HEK293T (cell line): ENCODE measurements around the gene MEGF6.

Experiments
- CTCF ChIA-PET: fragments of 350-600 bp; formaldehyde crosslinking; extraction: SDS; loops from one replicate; lab custom pipeline; 2021; ENCODE audit warnings: antibody characterized with exemption, inconsistent platforms; lab: Yijun Ruan, JAX
- POLR2A ChIA-PET: fragments of 350-600 bp; formaldehyde crosslinking; extraction: SDS; loops from one replicate; lab custom pipeline; 2020; ENCODE audit warnings: antibody characterized with exemption, inconsistent platforms; lab: Yijun Ruan, JAX
- DNase-seq: peaks from one replicate; pipeline ENCODE4 v3.0.0; 2012; ENCODE audit warnings: mixed read lengths; ENCODE audit errors: extremely low spot score
- ARNT ChIP-seq: fragments of 450-650 bp; IDR thresholded peaks from 2 replicates; pipeline ENCODE4 v1.6.1; 2017; ENCODE audit warnings: mild to moderate bottlenecking
- BHLHE40 ChIP-seq: fragments of 450-650 bp; IDR thresholded peaks from 2 replicates; pipeline ENCODE4 v1.6.1; 2016; ENCODE audit warnings: mild to moderate bottlenecking, moderate library complexity, borderline replicate concordance
- CTBP1 ChIP-seq: fragments of 450-650 bp; IDR thresholded peaks from 2 replicates; pipeline ENCODE4 v1.6.1; 2016; ENCODE audit warnings: borderline replicate concordance
- ELF4 ChIP-seq: fragments of 450-650 bp; IDR thresholded peaks from 2 replicates; pipeline ENCODE4 v1.6.1; 2017; ENCODE audit warnings: antibody characterized with exemption
- FOXA1 ChIP-seq: fragments of 450-650 bp; IDR thresholded peaks from 2 replicates; pipeline ENCODE4 v1.6.1; 2016; ENCODE audit warnings: mild to moderate bottlenecking
- FOXK2 ChIP-seq: fragments of 450-650 bp; IDR thresholded peaks from 2 replicates; pipeline ENCODE4 v1.6.1; 2016; ENCODE audit warnings: mild to moderate bottlenecking
- FOXM1 ChIP-seq: fragments of 450-650 bp; IDR thresholded peaks from 2 replicates; pipeline ENCODE4 v1.6.1; 2017; ENCODE audit warnings: mild to moderate bottlenecking, borderline replicate concordance
- HDGF ChIP-seq: fragments of 450-650 bp; IDR thresholded peaks from 2 replicates; pipeline ENCODE4 v1.6.1; 2017; ENCODE audit warnings: antibody characterized with exemption, borderline replicate concordance
- L3MBTL2 ChIP-seq: fragments of 450-650 bp; conservative IDR thresholded peaks from 2 replicates; pipeline ENCODE4 v1.6.1; 2016; ENCODE audit warnings: mild to moderate bottlenecking
- LEF1 ChIP-seq: fragments of 450-650 bp; IDR thresholded peaks from 2 replicates; pipeline ENCODE4 v1.6.1; 2017; ENCODE audit warnings: mild to moderate bottlenecking, borderline replicate concordance
- NFRKB ChIP-seq: fragments of 450-650 bp; IDR thresholded peaks from 2 replicates; pipeline ENCODE4 v1.6.1; 2016; ENCODE audit warnings: mild to moderate bottlenecking, moderate library complexity
- SP1 ChIP-seq: fragments of 450-650 bp; IDR thresholded peaks from 2 replicates; pipeline ENCODE4 v1.6.1; 2017
- SUZ12 ChIP-seq: fragments of 450-650 bp; IDR thresholded peaks from 2 replicates; pipeline ENCODE4 v1.6.1; 2016; ENCODE audit warnings: mild to moderate bottlenecking
- TARDBP ChIP-seq: fragments of 450-650 bp; IDR thresholded peaks from 2 replicates; pipeline ENCODE4 v1.6.1; 2016
- ZNF384 ChIP-seq: fragments of 450-650 bp; IDR thresholded peaks from 2 replicates; pipeline ENCODE4 v1.6.1; 2016
- TF ChIP-seq, protein P1 (sequence below): fragments of 450-650 bp; IDR thresholded peaks from 2 replicates; pipeline ENCODE4 v1.6.1; 2016

The MEGF6 gene

DNA sequence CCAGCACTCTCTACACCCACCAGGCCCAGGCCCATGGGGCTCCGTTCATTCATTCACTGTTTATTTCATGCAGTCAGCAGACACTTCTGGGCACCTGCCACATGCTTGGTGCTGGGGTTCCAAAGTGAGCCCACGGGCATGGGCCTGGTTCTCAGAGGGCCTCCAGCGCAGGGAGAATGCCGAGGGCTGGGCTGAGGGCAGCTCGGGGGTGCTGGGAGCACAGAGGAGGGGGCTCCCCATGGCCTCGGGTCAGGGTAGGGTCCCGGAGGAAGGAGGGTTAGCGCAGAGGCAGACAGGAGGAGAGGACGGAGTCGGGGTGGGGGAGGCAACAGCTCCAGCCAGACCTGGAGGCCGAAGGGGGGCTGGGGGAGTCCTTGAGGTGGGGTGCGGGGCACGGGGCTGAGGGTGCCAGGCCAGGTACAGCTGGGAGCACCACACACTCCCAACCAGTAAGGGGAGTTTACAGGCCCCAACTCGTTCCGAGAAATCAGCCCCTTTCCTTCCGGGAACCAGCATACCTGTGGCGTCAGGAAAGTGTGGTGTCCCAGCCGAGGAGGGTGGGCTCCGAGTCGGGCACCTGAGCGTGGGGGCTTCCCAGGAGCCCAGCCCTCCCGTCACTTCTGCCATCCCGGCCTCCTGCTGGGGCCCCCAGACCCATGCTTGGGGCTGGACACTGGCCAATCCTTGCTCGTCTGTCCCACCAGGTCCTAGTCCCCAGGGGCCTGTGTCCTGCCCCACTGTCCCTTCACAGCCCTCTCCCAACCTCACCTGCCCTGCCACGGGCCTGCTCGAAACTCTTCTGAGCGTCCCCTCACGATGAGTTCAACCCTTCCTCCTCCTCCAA lies 146.0 kb downstream of the MEGF6 start:
- ChIA-PET CTCF (no interaction called here), POLR2A (no interaction called here)
- DNase-seq = no peak
- TF ChIP-seq FOXK2 (no peak), FOXM1 (no peak)
- TF ChIP-seq, protein P1, sequence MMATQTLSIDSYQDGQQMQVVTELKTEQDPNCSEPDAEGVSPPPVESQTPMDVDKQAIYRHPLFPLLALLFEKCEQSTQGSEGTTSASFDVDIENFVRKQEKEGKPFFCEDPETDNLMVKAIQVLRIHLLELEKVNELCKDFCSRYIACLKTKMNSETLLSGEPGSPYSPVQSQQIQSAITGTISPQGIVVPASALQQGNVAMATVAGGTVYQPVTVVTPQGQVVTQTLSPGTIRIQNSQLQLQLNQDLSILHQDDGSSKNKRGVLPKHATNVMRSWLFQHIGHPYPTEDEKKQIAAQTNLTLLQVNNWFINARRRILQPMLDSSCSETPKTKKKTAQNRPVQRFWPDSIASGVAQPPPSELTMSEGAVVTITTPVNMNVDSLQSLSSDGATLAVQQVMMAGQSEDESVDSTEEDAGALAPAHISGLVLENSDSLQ = no peak

DNA sequence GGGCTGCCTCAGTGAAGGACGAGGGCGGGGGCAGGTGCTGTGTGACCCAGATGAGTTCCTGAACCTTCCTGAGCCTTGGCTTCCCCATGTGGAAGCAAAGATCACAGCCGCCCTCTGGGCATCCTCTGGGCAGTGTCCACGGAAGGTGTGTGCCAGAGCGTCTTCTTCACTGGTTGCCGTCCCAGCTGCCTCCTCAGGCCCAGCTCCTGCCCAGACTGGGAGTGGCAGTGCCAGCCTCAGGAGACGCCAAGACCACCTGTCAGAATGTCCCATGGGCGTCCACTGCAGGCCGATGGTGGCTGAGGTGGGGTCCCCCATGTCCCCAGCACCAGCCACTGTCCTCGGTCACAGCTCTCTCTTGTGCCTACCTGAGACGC lies 146.7 kb downstream of the MEGF6 start:
- CTCF ChIA-PET = no interaction called here
- no peak for TF ChIP-seq BHLHE40
- TF ChIP-seq HDGF = no peak
- TF ChIP-seq ARNT = no peak
- TF ChIP-seq SUZ12 = no peak
- TF ChIP-seq TARDBP = no peak
- no peak for TF ChIP-seq FOXM1
- TF ChIP-seq LEF1 = no peak
- no peak for TF ChIP-seq ELF4
- TF ChIP-seq ZNF384 = no peak
- no peak for TF ChIP-seq SP1
- no peak for TF ChIP-seq FOXK2
- TF ChIP-seq NFRKB = no peak
- TF ChIP-seq, protein P1 = no peak
- no peak for DNase-seq
- POLR2A ChIA-PET = no interaction called here

DNA sequence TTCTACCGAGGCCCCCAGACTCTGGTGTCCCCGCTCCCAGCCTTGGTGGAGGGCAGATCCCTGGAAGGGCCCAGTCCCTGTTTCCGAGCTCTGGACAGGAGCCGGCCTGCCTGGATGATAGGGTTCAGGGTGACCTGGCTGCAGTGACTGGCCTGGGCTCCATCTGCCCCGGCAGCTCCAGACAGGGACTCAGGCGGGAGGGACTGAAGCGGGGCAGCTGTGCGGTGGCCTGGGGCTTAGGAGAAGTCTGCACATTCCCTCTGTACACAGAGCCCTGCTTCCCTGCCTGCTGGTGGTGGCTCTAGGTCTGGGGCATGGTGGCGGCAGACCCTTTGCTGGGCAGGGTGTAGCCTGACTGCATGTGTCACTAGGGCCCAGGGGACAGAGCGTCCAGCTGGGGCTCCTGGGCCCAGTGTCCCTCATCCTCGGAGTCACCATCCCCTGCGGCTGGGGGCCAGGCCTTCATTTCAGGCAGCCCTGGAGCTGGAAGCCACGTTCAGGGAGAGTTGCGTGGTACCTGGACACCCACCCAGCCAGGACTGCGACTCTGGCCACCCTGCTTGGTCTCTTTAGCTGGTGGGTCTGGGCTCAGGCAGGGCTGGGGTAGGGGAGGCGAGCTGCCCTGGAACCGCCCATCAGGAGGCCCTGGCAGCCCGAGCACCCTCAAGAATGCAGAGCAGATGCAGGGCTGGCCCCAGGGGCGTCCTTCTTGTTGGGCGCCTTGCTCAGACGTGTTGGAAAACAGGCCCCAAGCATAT lies 147.2 kb downstream of the MEGF6 start:
- TF ChIP-seq SUZ12 (no peak), HDGF (no peak), ELF4 (no peak), L3MBTL2 (no peak), FOXM1 (no peak), NFRKB (no peak), ZNF384 (no peak), FOXA1 (no peak), FOXK2 (no peak), LEF1 (no peak), BHLHE40 (no peak)
- TF ChIP-seq, protein P1 = no peak
- DNase-seq = no peak
- CTCF ChIA-PET = interaction anchor here (2.0 kb wide), 1 partner anchor 11 kb away, joined by 9 read pairs; no protein-coding TSS in a partner anchor
- POLR2A ChIA-PET = no interaction called here

DNA sequence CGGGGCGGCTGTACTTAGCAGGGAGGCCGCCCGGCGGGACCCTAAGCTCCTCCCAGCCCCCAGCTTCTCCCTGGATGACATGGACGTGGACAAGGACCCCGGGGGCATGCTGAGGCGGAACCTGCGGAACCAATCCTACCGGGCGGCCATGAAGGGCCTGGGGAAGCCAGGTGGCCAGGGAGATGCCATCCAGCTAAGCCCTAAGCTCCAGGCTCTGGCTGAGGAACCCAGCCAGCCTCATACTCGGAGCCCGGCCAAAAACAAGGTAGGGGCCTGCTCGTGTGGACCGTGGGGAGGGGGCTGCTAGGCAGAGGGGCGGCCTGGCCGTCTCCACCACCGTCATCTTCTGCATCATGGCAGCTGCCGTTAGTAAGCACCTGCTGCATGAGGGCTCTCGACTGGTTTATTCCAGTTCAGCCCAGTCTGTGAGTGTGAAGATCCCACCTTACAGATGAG lies 147.9 kb downstream of the MEGF6 start:
- TF ChIP-seq FOXK2 (no peak), NFRKB (no peak), TARDBP (no peak), LEF1 (no peak), ZNF384 (no peak)
- TF ChIP-seq, protein P1 = no peak
- no peak for DNase-seq
- ChIA-PET CTCF (interaction anchor here (2.0 kb wide), 1 partner anchor 10 kb away, joined by 9 read pairs; no protein-coding TSS in a partner anchor), POLR2A (no interaction called here)

DNA sequence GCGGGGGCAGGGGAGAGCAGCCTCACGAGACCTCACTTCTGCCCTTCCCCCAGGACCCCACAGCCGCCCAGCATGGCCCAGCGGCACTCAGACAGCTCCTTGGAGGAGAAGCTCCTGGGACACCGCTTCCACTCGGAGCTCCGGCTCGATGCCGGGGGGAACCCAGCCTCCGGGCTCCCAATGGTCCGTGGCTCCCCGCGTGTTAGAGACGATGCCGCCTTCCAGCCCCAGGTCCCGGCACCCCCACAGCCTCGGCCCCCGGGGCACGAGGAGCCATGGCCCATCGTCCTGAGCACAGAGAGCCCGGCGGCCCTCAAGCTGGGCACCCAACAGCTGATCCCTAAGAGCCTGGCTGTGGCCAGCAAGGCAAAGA lies 148.3 kb downstream of the MEGF6 start:
- ChIA-PET CTCF (interaction anchor here (2.0 kb wide), 1 partner anchor 10 kb away, joined by 9 read pairs; no protein-coding TSS in a partner anchor), POLR2A (no interaction called here)
- no peak for TF ChIP-seq ELF4
- no peak for TF ChIP-seq BHLHE40
- no peak for TF ChIP-seq ARNT
- no peak for TF ChIP-seq FOXM1
- no peak for TF ChIP-seq ZNF384
- no peak for TF ChIP-seq FOXK2
- no peak for TF ChIP-seq HDGF
- no peak for TF ChIP-seq L3MBTL2
- TF ChIP-seq CTBP1 = no peak
- TF ChIP-seq NFRKB = no peak
- TF ChIP-seq TARDBP = no peak
- no peak for TF ChIP-seq LEF1
- TF ChIP-seq SP1 = no peak
- TF ChIP-seq, protein P1 = no peak
- no peak for DNase-seq
